IPS-18c (cell line): ENCODE data around the gene GPR139.
A peak's percentile ranks its signal among the peaks of the same experiment; 100 is the strongest.

Source experiments
- H3K4me3 ChIP-seq: 2 replicates; pipeline ENCODE4 v1.7.0; 2013; ENCODE audit warnings: low read depth, mild to moderate bottlenecking, low read length, moderate library complexity; ENCODE audit not compliant: insufficient read depth
- H3K9me3 ChIP-seq: one replicate; pipeline ENCODE4 v1.6.1; 2013; ENCODE audit warnings: mild to moderate bottlenecking, low read length, moderate library complexity; ENCODE audit not compliant: control insufficient read depth, insufficient read depth

Gene GPR139

GRCh38 chr16:20073203-20074098, at the start of gene GPR139:
GPR139 (minus strand) TSS chr16:20073890; CDS start chr16:20073616, 274 bp downstream.
- peak within 1 kb of the TSS; percentile 62 for H3K4me3 ChIP-seq

DNA sequence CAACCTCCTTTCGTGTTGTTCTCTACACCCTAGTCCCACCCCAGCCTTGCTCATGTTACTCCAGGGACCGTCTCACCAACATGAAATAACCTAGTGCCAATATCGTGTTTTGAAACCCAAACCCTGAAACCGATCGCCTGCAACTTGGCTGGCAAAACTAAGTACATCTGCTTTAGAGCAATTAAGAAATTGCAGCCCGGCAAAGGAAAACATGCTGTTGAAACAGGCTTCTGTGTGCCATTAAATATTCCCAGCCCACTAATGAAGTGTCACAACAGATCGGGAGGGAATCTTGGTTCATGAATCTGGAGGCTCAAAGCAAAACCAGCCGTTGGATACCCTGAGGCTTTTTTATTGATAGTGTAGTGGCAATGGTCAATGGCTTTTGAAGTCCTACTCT, 48.3 kb upstream of the GPR139 start:
- H3K9me3 ChIP-seq: no peaks in the 10 kb centered on the region
- no peak overlapping the region for H3K4me3 ChIP-seq

More at GRCh38 chr16:20073203-20074098, at the start of gene GPR139:
- no peaks in the 10 kb centered on the region for H3K9me3 ChIP-seq

GRCh38 chr16:20114356-20114755, 40.7 kb upstream of the GPR139 start:
- H3K9me3 ChIP-seq: no peaks in the 10 kb centered on the region
- H3K4me3 ChIP-seq: no peak overlapping the region

DNA sequence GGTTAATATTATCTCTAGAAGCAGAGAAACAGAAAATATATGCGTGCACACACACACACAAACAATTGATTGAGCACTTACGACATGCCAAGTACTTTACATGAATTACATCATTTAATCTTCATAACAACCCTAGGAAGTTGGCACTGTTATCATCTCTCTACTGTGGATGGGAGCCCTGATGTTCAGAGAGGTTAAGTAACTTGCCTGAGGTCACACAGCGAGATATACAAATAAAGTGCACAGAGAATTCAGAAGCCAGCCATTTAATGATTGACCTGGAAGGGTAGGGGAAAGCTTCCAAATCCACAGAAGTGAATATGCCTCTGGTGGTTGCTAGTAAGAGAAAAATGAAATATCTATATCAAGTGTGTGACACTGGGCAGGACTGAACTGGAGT, 37.5 kb upstream of the GPR139 start:
- no peak overlapping the region for H3K4me3 ChIP-seq
- no peaks in the 10 kb centered on the region for H3K9me3 ChIP-seq

GRCh38 chr16:20107083-20107482, 33.4 kb upstream of the GPR139 start:
- Histone ChIP-seq H3K9me3 (no peaks in the 10 kb centered on the region), H3K4me3 (no peak overlapping the region)

DNA sequence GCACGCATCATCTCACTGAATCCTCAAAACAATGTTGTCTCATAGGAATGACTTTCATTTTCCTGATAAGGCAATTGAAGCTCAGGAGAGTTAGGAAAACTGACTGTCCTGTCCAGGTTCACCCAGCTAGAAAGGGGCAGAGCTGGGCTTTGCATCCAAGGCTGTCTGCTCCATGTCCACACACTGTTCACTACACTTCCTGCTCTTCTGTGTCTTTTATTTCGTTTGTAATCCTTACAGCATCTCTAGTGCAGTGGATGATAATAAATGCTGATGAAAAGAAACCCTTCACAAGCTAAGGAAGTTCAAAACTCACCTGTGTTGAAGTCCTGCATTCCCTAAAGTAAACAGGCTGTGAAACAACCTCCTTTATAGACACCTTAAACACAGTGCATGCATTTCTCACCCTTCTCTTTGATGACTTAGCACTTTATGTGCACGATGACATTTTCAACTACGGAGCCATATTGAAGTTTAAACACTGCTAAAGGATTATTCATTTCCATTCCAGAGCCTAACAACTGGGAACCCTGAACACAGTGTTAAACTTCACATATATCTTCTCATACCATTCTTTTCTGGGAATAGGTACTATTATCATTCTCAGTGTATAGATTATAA, 31.0 kb upstream of the GPR139 start:
- Histone ChIP-seq H3K4me3 (no peak overlapping the region), H3K9me3 (no peaks in the 10 kb centered on the region)

GRCh38 chr16:20102521-20102920, 28.8 kb upstream of the GPR139 start:
- no peak overlapping the region for H3K4me3 ChIP-seq
- no peaks in the 10 kb centered on the region for H3K9me3 ChIP-seq

DNA sequence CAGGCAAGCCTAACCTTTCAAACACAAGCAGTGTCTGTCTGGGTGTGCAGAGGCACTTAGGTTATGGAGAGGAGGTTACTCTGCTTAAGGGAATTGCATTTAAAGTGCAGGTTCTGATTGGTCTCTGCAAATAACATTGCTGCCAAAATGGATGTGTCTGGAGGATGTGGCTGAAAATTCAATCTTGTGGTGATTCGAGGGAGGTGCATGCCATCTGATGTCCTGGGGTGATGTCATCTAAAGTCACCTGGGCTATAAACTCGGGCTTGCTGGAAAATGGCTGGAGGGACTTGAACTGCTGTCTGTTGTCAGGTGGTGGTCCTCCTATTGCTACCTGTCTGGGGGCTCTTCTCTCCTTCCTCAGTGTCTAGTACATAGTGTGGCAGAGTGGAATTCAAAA, 28.3 kb upstream of the GPR139 start:
- Histone ChIP-seq H3K9me3 (no peaks in the 10 kb centered on the region), H3K4me3 (no peak overlapping the region)

DNA sequence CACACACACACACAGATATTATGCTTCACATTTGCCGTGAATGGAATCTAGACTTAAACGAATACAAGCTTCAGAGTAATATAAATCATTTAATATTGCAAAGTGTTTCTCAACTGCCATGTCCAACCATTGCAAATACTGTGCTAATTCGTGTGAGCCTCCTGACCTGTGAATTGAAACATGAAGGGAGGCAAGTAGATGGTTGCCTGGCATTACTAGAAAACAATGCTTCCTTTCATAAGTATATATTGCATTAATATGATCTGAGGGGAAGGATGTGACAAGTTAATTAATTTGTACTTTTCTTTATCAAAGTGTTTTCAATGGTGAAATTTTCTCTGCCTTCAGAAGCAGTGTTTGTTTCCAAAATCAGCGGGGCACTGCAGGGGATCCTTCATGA, 25.7 kb upstream of the GPR139 start:
- no peak overlapping the region for H3K4me3 ChIP-seq
- no peaks in the 10 kb centered on the region for H3K9me3 ChIP-seq

- no peaks in the 10 kb centered on the region for H3K9me3 ChIP-seq
- no peak overlapping the region for H3K4me3 ChIP-seq
Measured at GRCh38 chr16:20094157-20094556, 20.5 kb upstream of the GPR139 start.

DNA sequence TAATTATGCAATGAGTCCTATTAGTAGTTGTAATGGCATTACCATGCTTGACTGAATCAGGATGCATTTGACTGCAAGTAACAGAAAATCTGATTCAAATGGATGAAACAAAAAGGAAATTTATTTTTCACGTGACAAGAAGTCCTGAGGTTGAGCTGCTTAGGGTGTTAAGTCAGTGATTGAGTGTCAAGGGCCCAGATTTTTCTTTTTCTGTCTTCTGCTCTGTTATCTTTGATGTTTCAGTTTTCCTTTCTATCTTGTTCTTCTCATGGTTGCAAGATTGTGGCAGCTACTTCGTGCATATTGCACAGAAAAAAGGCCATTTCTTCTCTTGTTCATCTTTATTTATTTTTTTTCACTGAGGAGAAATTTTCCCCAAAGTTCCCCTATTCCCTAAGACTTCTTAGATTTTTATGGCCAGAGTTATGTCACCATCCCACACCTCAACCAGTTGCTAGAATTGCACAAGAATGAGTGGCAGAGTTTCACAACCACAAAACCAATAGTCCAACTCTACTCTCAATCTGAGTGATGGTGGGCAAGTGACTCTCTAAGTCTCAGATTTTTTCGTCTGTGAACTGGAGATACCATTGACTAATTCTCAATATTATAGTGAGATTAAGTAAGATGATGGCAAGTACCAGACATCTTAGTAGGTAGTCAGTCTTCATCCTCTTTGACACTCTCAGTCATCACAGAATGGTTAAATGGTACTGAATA, 15.7 kb upstream of the GPR139 start:
- no peaks in the 10 kb centered on the region for H3K9me3 ChIP-seq
- no peak overlapping the region for H3K4me3 ChIP-seq

DNA sequence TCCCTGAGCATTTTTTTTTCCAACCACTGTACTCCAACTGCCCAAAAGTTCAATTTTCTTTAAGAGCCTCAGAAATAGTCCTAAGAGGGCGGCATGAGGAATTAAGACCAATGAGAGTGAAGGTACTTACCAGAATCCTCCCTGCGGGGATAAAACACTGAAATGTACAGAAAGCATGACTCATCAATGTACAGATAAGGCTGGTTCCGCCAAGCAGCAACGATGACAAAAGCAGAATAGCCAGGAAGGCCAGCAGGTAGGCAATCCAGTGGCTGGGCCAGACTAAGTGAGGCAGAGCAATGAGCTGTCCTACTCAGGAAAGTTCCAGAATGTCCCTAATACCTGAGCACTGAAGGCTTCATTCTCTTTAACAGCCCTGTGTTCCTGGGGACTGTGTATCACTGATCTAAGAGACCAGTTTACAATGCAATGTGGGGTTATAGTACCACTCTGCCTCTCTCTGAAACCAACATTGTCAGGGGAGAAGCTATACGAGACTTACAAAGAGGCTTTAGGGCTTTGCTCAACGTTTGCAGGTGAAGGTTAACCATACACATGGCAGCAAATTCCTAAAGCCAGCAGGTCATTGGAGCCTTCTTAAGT, 11.0 kb upstream of the GPR139 start:
- no peaks in the 10 kb centered on the region for H3K9me3 ChIP-seq
- H3K4me3 ChIP-seq: no peak overlapping the region

- Histone ChIP-seq H3K9me3 (no peaks in the 10 kb centered on the region), H3K4me3 (no peak overlapping the region)
Measured at GRCh38 chr16:20079106-20079505, 5.4 kb upstream of the GPR139 start.

- no peak overlapping the region for H3K4me3 ChIP-seq
Measured at GRCh38 chr16:20075243-20075642, 1.6 kb upstream of the GPR139 start.

GRCh38 chr16:20074099-20074991, 655 bp upstream of the GPR139 start:
- peak overlapping the region; percentile 62 for H3K4me3 ChIP-seq

More at GRCh38 chr16:20075243-20075642, 1.6 kb upstream of the GPR139 start:
- H3K9me3 ChIP-seq: no peaks in the 10 kb centered on the region

DNA sequence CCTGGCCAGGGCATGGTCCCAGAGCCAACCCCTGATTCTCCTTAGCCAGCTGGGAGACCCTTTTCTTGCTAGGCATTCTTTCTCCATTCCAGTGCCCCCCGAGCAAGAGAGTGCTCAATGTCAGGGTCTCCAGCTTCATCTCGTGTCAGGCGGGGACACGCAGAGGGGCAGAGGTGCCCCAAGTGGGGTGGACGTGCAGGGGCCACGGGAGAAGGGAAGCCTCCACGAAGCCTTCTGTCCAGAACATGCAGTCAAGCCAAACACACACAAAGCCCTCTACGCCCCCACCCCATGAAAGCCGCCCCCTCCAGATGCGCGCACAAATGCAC, 852 bp downstream of the GPR139 start:
- H3K4me3 ChIP-seq: peak overlapping the region; percentile 62
- H3K9me3 ChIP-seq: no peaks in the 10 kb centered on the region

More at GRCh38 chr16:20074099-20074991, 655 bp upstream of the GPR139 start:
- no peaks in the 10 kb centered on the region for H3K9me3 ChIP-seq
